Liver (tissue), 3 donors: ENCODE data around the gene KRTAP13-4.

ENCODE experiments used
- CTCF ChIP-seq: fragments of 150-350 bp; IDR thresholded peaks from 2 replicates; pipeline ENCODE4 v1.5.1; 2017; ENCODE audit warnings: improper control_type of control experiment, low read depth, low read length; ENCODE audit not compliant: missing input control
- EGR1 ChIP-seq, 2 donors: IDR thresholded peaks; 2 replicates each; pipeline ENCODE4 v1.6.1; 2016 to 2018; ENCODE audit warnings: antibody characterized with exemption in 2 of 2, low read depth in 2 of 2
- JUND ChIP-seq, 2 donors: IDR thresholded peaks; 2 replicates each; pipeline ENCODE4 v1.6.1; 2016; ENCODE audit warnings: antibody characterized with exemption in 2 of 2
- MAX ChIP-seq: IDR thresholded peaks from 2 replicates; pipeline ENCODE4 v1.6.1; 2016; ENCODE audit warnings: antibody characterized with exemption
- SP1 ChIP-seq: IDR thresholded peaks from 2 replicates; pipeline ENCODE4 v1.6.1; 2018; ENCODE audit warnings: antibody characterized with exemption, mild to moderate bottlenecking
- TAF1 ChIP-seq: conservative IDR thresholded peaks from 2 replicates; pipeline ENCODE4 v1.6.1; 2016; ENCODE audit warnings: antibody characterized with exemption, mild to moderate bottlenecking
- YY1 ChIP-seq: IDR thresholded peaks from 2 replicates; pipeline ENCODE4 v1.6.1; 2016; ENCODE audit warnings: antibody characterized with exemption, mild to moderate bottlenecking
- donor health status: healthy.
- donor health status: healthy.

- no peak for TF ChIP-seq MAX
- TF ChIP-seq SP1, result no peak
- no peak for TF ChIP-seq EGR1 (IDR thresholded peaks at IDR 0.05; ENCODE audit: low read depth in 2 of 2)
- no peak for TF ChIP-seq JUND (IDR thresholded peaks at IDR 0.05)
- no peak for TF ChIP-seq CTCF
- TF ChIP-seq YY1, result no peak
- TF ChIP-seq TAF1, result no peak
Observed at GRCh38 chr21:30415993-30416392, 14.0 kb upstream of the KRTAP13-4 start.
